ENCODE data around the gene SEMA4D. TPM values are rescaled to one million over a fixed set of nuclear protein-coding genes. Genes with fewer than 3 reads are reported as not detected.

SEMA4D gene
- total and polyA plus RNA-seq, 2 donors = 9.1 to 14.0 TPM

DNA sequence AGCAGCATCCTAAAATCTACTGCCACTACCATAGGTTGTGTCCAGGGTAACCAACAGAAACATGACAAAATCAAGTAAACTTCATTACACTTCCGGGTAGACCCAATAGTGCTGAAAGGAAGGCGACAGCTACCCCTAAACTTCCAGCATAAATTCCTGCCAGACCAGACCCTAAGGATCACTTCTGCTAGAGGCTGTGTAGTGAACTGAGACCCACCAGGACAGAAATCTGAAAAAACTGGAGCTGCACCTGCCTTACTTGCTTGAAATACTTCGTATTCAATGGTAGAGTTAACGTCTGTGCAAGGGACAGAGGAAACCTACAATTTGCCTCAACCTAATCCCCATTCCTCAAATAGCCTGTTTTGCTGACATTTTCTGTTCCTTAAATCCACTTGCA is 180.6 kb downstream of the SEMA4D start:
- H3K36me3 ChIP-seq (ENCODE audit: insufficient read depth) = no peaks in the 10 kb centered on the region
- no peak for DNase-seq (ENCODE audit: extremely low spot score)
- 86% methylated on average over 4 of the region's 4 CpGs for WGBS
- no peak overlapping the region for H3K4me3 ChIP-seq (ENCODE audit: low read depth, low read length)
- H3K27ac ChIP-seq (ENCODE audit: low read depth) = no peak overlapping the region
- no peaks in the 10 kb centered on the region for H3K4me1 ChIP-seq (ENCODE audit: insufficient read depth)

DNA sequence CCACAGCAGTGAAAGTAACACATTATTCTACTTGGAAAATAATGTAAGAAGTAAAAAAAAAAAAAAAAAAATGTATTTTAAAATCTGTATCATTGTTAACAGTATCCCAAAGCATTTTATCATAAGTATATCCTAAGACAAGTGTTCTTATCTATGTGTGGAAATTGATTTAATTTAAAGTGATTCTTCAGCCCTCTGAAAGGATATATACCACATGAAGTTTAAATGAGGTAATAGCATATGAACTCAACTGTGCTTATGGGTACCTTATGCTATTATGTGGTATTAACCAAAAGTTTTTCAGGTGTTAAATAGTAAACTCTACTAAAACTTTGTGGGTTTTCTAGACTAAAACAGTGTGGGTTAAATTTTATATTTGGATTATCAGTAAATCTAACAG is 182.4 kb downstream of the SEMA4D start:
- DNase-seq (ENCODE audit: extremely low spot score) = no peak
- H3K27ac ChIP-seq (ENCODE audit: low read depth) = no peak overlapping the region
- no peaks in the 10 kb centered on the region for H3K36me3 ChIP-seq (ENCODE audit: insufficient read depth)

DNA sequence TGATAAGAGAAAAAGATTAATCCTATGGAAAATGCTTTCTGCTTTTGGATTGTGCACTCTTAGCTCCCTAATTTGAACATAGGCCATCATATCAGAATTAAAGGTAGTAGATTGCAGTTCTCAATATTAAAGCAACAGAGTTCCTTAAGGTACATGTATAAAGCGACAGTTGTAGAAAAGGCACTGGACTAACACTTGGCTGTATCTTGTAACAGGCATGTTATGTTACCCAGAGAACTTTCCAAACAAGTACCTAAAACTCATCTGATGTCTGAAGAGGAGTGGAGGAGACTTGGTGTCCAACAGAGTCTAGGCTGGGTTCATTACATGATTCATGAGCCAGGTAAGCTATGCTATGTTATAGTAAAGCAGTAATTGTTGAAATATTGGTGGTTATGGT is 183.0 kb downstream of the SEMA4D start:
- WGBS = 93% methylated on average over 1 of the region's 1 CpG
- no peak for DNase-seq (ENCODE audit: extremely low spot score)
- Histone ChIP-seq H3K27ac (ENCODE audit: low read depth) (no peak overlapping the region), H3K36me3 (ENCODE audit: insufficient read depth) (no peaks in the 10 kb centered on the region), H3K4me1 (ENCODE audit: insufficient read depth) (no peaks in the 10 kb centered on the region), H3K4me3 (ENCODE audit: low read depth, low read length) (no peak overlapping the region)

More for the DNA sequence above, 182.4 kb downstream of the SEMA4D start:
- Histone ChIP-seq H3K4me3 (ENCODE audit: low read depth, low read length) (no peak overlapping the region), H3K4me1 (ENCODE audit: insufficient read depth) (no peaks in the 10 kb centered on the region)

DNA sequence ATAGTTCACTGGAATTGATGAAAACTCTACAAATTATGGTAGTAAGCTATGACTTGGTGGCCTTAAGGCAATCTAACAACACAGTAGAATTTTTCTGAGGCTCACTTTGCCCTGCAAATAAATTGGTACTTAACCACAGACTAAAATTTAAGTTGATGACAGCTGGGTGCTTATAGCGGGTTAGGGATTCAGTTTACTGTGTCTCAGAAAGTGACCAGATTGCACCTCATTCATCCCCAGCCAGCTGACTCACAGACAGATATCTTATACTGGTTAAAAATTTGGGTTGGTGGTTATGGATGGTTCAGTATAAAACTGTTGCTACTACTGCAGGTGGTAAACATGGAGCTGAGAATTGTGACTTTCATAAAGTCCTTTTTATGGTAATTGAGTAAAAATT is 184.1 kb downstream of the SEMA4D start:
- no peak for DNase-seq (ENCODE audit: extremely low spot score)
- Histone ChIP-seq H3K4me3 (ENCODE audit: low read depth, low read length) (no peak overlapping the region), H3K36me3 (ENCODE audit: insufficient read depth) (no peaks in the 10 kb centered on the region), H3K27ac (ENCODE audit: low read depth) (no peak overlapping the region), H3K4me1 (ENCODE audit: insufficient read depth) (no peaks in the 10 kb centered on the region)
- WGBS = 69% methylated on average over 1 of the region's 1 CpG

DNA sequence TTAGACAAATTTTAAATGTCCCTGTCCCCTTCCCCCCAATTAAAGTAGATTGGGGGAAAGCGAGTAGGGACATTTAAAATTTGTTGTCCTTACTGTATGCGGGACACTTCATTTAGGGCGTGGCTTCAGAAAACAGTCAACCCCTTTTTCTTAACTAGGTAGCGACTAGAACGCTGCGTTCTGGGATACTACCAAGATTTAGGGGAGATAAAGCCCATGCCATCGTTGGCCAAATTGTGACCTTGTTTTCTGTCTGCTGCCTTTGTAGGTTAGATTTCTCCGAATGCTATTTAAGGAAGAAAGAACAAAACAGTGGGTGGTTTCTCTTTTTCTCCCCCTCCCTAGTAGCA is 185.7 kb downstream of the SEMA4D start:
- H3K36me3 ChIP-seq (ENCODE audit: insufficient read depth) = no peaks in the 10 kb centered on the region
- no peak for DNase-seq (ENCODE audit: extremely low spot score)
- no peaks in the 10 kb centered on the region for H3K4me1 ChIP-seq (ENCODE audit: insufficient read depth)
- H3K27ac ChIP-seq (ENCODE audit: low read depth) = no peak overlapping the region
- WGBS = under 1% methylated on average over 8 of the region's 8 CpGs
- peak overlapping the region; percentile 14 for H3K4me3 ChIP-seq (ENCODE audit: low read depth, low read length)

DNA sequence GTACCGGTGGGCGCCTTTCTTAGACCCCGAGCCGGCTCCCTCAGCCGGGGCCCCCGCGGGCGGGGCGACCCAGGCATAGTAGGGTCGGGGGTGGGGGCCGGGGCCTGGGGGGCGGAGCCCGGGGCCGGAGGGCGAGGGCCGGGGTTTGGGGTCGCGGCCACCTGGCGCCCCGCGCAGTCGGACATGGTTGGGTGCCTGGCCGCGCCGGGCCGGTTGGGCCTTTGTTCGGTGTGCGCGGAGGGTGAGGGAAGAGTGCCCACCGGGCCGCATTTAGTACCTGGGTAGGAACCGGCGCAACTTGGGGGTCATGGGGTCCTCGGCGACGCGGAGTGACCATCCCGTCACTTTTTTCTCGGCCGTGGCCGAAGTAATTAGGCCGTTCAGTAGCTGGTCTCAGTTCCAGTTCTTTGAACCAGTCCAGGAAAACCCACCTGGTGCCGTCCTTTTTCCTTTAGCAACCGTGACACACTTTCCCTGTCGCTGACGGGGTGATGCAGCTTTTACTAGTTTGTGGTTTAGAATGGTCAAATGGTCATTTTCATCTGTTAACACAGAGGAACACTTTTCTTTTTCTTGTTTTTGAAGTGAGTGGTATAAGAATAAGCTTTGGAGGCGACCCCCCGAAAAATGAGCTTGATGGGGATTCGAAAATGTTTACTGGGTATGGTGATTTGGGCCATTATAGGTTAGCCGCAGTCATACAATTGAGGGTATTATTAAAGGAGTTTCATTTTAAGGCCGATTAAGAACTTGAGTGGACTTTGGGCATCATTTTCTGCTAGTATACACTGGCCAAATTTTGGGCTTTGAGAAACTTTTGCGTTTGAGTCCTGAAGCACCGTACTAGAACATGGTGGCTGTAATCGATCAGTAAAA is 186.3 kb downstream of the SEMA4D start:
- no peak for DNase-seq (ENCODE audit: extremely low spot score)
- no peaks in the 10 kb centered on the region for H3K36me3 ChIP-seq (ENCODE audit: insufficient read depth)
- under 1% methylated on average over 54 of the region's 54 CpGs for WGBS
- peak overlapping the region; percentile 80 for H3K4me3 ChIP-seq (ENCODE audit: low read depth, low read length)
- no peak overlapping the region for H3K27ac ChIP-seq (ENCODE audit: low read depth)
- H3K4me1 ChIP-seq (ENCODE audit: insufficient read depth) = no peaks in the 10 kb centered on the region

Small RNA genes within 50 kb of the gene (small RNA-seq; reads per million reads assigned to genes)
- not detected for gene MIR3153

Other genes with a start within 250 kb of the SEMA4D start
- gene CKS2, start 186.9 kb downstream of the SEMA4D start, total RNA-seq = 58.7 TPM
- gene CKS2, start 186.9 kb downstream of the SEMA4D start, polyA plus RNA-seq = 18.0 TPM
- gene SECISBP2, start 179.6 kb downstream of the SEMA4D start, total RNA-seq = 78.7 TPM
- 22.7 TPM for gene SECISBP2, start 179.6 kb downstream of the SEMA4D start, polyA plus RNA-seq
- gene GADD45G, start 106.9 kb upstream of the SEMA4D start, total RNA-seq = 3.9 TPM
- gene GADD45G, start 106.9 kb upstream of the SEMA4D start, polyA plus RNA-seq = 25.5 TPM

All from urinary bladder (tissue), 4 donors.